Activated B cell treated with CpG ODN at 0.5 μM for 24 hours (primary cell): ENCODE data around the gene PPM1H. TPM values are rescaled to one million over a fixed set of nuclear protein-coding genes. Genes with fewer than 3 reads are reported as not detected.

Source experiments
- ATAC-seq: fragments of 200-7000 bp; cut with Tn5 transposase; one replicate; pipeline ENCODE4 v1.10.0; 2021; ENCODE audit warnings: low read depth, mild to moderate bottlenecking, moderate library complexity
- CTCF ChIA-PET: fragments of 350-600 bp; sonication (Branson Sonifier 250); formaldehyde crosslinking; loops from one replicate; lab custom pipeline; 2021; ENCODE audit warnings: antibody characterized with exemption; lab: Charles Lee
- POLR2A ChIA-PET: fragments of 350-600 bp; sonication (Branson Sonifier 250); formaldehyde crosslinking; loops from one replicate; lab custom pipeline; 2021; ENCODE audit warnings: antibody characterized with exemption; lab: Charles Lee
- DNase-seq: peaks from one replicate; pipeline ENCODE4 v3.0.0; 2022
- H3K27ac Mint-ChIP-seq: one replicate; pipeline ENCODE4 v1.8.0; 2020; ENCODE audit warnings: mixed read lengths
- H3K27me3 Mint-ChIP-seq: one replicate; pipeline ENCODE4 v1.8.0; 2021; ENCODE audit warnings: mixed read lengths
- H3K36me3 Mint-ChIP-seq: one replicate; pipeline ENCODE4 v1.8.0; 2021; ENCODE audit warnings: low read depth, mixed read lengths
- H3K4me1 Mint-ChIP-seq: one replicate; pipeline ENCODE4 v1.8.0; 2021; ENCODE audit warnings: mixed read lengths
- H3K4me3 Mint-ChIP-seq: one replicate; pipeline ENCODE4 v1.8.0; 2020; ENCODE audit warnings: mild to moderate bottlenecking, mixed read lengths
- H3K9me3 Mint-ChIP-seq: one replicate; pipeline ENCODE4 v1.8.0; 2020; ENCODE audit warnings: mixed read lengths
- CTCF ChIP-seq: fragments of 200-600 bp; IDR thresholded peaks from one replicate; pipeline ENCODE4 v1.8.0; 2022; ENCODE audit warnings: antibody characterized with exemption, mild to moderate bottlenecking
- intact Hi-C: fragments of 100-400 bp; cut with micrococcal nuclease; formaldehyde crosslinking; loops from one replicate; pipeline ENCODE4 v1.15.1; 2024
- total RNA-seq: library from RNA; stranded (reverse); gene quantifications from 2 replicates; pipeline ENCODE4 v1.2.3, GENCODE V29; 2022

PPM1H gene
- total RNA-seq, 1 donor from 2014 or later = not detected

GRCh38 chr12:62724947-62725451 lies 210.0 kb downstream of the PPM1H start:
- Mint-ChIP-seq H3K4me3 (no peak overlapping the region), H3K9me3 (no peaks in the 10 kb centered on the region), H3K27ac (no peak overlapping the region), H3K4me1 (no peaks in the 10 kb centered on the region), H3K27me3 (peaks cover 4% of the 10 kb centered on the region), H3K36me3 (no peaks in the 10 kb centered on the region)
- intact Hi-C loops = no loop called here
- no peak for ATAC-seq
- ChIA-PET POLR2A (no interaction called here), CTCF (no interaction called here)
- TF ChIP-seq CTCF = no peak
- no peak for DNase-seq

- ATAC-seq = no peak
- H3K4me1 Mint-ChIP-seq = no peaks in the 10 kb centered on the region
- H3K36me3 Mint-ChIP-seq = no peaks in the 10 kb centered on the region
- TF ChIP-seq CTCF = no peak
- intact Hi-C loops = no loop called here
- CTCF ChIA-PET = no interaction called here
- DNase-seq = no peak
- H3K27ac Mint-ChIP-seq = no peak overlapping the region
- H3K9me3 Mint-ChIP-seq = no peaks in the 10 kb centered on the region
- no peak overlapping the region for H3K4me3 Mint-ChIP-seq
- H3K27me3 Mint-ChIP-seq = peaks cover 4% of the 10 kb centered on the region
- POLR2A ChIA-PET = no interaction called here
These were observed 210.7 kb downstream of the PPM1H start for GRCh38 chr12:62724285-62724684.

GRCh38 chr12:62722971-62723680 lies 211.8 kb downstream of the PPM1H start:
- Mint-ChIP-seq H3K27me3 (peaks cover 4% of the 10 kb centered on the region), H3K27ac (no peak overlapping the region), H3K4me1 (no peaks in the 10 kb centered on the region), H3K4me3 (no peak overlapping the region), H3K9me3 (no peaks in the 10 kb centered on the region), H3K36me3 (no peaks in the 10 kb centered on the region)
- no peak for TF ChIP-seq CTCF
- DNase-seq = no peak
- ATAC-seq = no peak
- CTCF ChIA-PET = no interaction called here
- intact Hi-C loops = no loop called here
- POLR2A ChIA-PET = no interaction called here

DNA sequence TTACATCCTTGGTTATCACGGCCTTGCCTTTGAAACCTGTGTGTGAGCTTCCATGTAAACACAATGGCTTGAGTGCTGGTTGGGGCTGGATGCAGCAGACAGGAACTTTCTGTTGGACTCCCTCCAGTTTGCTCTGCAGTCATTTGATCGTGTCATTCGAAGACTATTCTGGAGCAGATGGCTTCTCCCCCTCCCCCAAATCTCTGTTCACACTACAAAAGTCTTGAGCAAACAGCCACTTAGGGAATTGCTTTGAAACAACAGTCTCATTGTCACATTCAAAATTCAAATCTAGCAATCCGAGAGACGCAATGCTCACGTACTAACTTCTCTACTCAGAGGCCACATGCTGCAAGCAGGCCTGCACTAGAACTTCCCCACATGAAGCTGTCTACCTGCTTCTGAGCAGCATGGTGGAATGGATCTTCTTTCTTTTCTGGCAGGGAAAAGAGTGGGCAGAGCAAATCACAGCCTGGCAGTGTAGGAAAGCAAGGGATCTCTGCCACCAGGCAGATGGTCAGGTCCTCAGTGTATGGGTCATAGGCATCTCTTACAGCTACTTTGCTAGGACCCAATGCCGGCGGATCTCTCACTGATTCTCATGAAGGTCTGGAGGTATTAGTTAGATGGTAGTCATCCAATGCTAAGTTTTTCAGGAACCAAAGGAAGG lies 214.2 kb downstream of the PPM1H start:
- Mint-ChIP-seq H3K4me1 (no peaks in the 10 kb centered on the region), H3K9me3 (no peaks in the 10 kb centered on the region), H3K4me3 (no peak overlapping the region), H3K27ac (no peak overlapping the region), H3K36me3 (no peaks in the 10 kb centered on the region), H3K27me3 (no peaks in the 10 kb centered on the region)
- no peak for DNase-seq
- intact Hi-C loops = no loop called here
- CTCF ChIA-PET = no interaction called here
- POLR2A ChIA-PET = no interaction called here
- TF ChIP-seq CTCF = no peak
- ATAC-seq = no peak

- CTCF ChIA-PET = no interaction called here
- Mint-ChIP-seq H3K4me3 (no peak overlapping the region), H3K4me1 (no peaks in the 10 kb centered on the region), H3K27ac (no peak overlapping the region), H3K27me3 (no peaks in the 10 kb centered on the region), H3K36me3 (no peaks in the 10 kb centered on the region), H3K9me3 (no peaks in the 10 kb centered on the region)
- intact Hi-C loops = no loop called here
- no peak for TF ChIP-seq CTCF
- no peak for ATAC-seq
- POLR2A ChIA-PET = no interaction called here
- no peak for DNase-seq
These were observed 214.9 kb downstream of the PPM1H start for GRCh38 chr12:62720025-62720424.
